Measurements from ENCODE around the gene DAAM2.

GRCh38 chr6:39859025-39859424 is 66.8 kb downstream of the DAAM2 start:
- no peak for TF ChIP-seq EZH2phosphoT487 (IDR thresholded peaks at IDR 0.05; ENCODE audit: insufficient read depth, low read depth)
- TF ChIP-seq EZH2 (IDR thresholded peaks at IDR 0.05; ENCODE audit: insufficient read depth, poor library complexity, severe bottlenecking), result no peak

Data from GM23248 (cell line).